Effector memory CD8-positive, alpha-beta T cell (primary cell): ENCODE data around the gene CA9.
A peak's percentile ranks its signal among the peaks of the same experiment; 100 is the strongest.

Experiments
- ATAC-seq: fragments of 150-1000 bp; cut with Tn5 transposase; replicated peaks from 2 replicates; pipeline ENCODE4 v1.10.0; 2021; ENCODE audit warnings: mild to moderate bottlenecking, moderate library complexity
- DNase-seq, 3 experiments: peaks; one replicate each; pipeline ENCODE4 v3.0.0; 2021
- H3K27ac Mint-ChIP-seq, 2 donors: one replicate each; pipeline ENCODE4 v1.8.0; 2022; ENCODE audit warnings: mild to moderate bottlenecking in 2 of 2, mixed read lengths in 2 of 2, moderate library complexity in 2 of 2
- H3K27me3 Mint-ChIP-seq, 2 donors: one replicate each; pipeline ENCODE4 v1.8.0; 2022; ENCODE audit warnings: mixed read lengths in 2 of 2
- H3K36me3 Mint-ChIP-seq: one replicate; pipeline ENCODE4 v1.8.0; 2022; ENCODE audit warnings: mild to moderate bottlenecking, moderate library complexity, mixed read lengths; ENCODE audit not compliant: insufficient read depth
- H3K4me1 Mint-ChIP-seq, 2 donors: one replicate each; pipeline ENCODE4 v1.8.0; 2022; ENCODE audit warnings: low read depth in 2 of 2, mixed read lengths in 2 of 2
- H3K4me3 Mint-ChIP-seq, 2 donors: one replicate each; pipeline ENCODE4 v1.8.0; 2022; ENCODE audit warnings: mild to moderate bottlenecking in 2 of 2, mixed read lengths in 2 of 2, moderate library complexity in 2 of 2
- H3K9me3 Mint-ChIP-seq, 2 donors: one replicate each; pipeline ENCODE4 v1.8.0; 2022; ENCODE audit warnings: mixed read lengths in 2 of 2

CA9 gene

GRCh38 chr9:35696520-35697215 lies 22.9 kb downstream of the CA9 start:
- peaks cover 4% of the 10 kb centered on the region for H3K36me3 Mint-ChIP-seq
- DNase-seq (peak; percentile 48 to 59 (median 53)), ATAC-seq (peak; percentile 96)
- peak overlapping the region; percentile 12 to 75 for H3K27ac Mint-ChIP-seq
- H3K4me1 Mint-ChIP-seq, result peaks cover 13% of the 10 kb centered on the region in 2 donors
- H3K9me3 Mint-ChIP-seq, result no peaks in the 10 kb centered on the region
- no peak overlapping the region for H3K4me3 Mint-ChIP-seq
- H3K27me3 Mint-ChIP-seq, result no peaks in the 10 kb centered on the region

GRCh38 chr9:35697486-35697885 lies 23.8 kb downstream of the CA9 start:
- Mint-ChIP-seq H3K27me3 (no peaks in the 10 kb centered on the region), H3K4me3 (no peak overlapping the region), H3K4me1 (peaks cover 11 to 13% of the 10 kb centered on the region in 2 donors), H3K9me3 (no peaks in the 10 kb centered on the region), H3K27ac (peak overlapping the region; percentile 12 to 75), H3K36me3 (peaks cover 4% of the 10 kb centered on the region)
- ATAC-seq, result no peak
- DNase-seq, result no peak

DNA sequence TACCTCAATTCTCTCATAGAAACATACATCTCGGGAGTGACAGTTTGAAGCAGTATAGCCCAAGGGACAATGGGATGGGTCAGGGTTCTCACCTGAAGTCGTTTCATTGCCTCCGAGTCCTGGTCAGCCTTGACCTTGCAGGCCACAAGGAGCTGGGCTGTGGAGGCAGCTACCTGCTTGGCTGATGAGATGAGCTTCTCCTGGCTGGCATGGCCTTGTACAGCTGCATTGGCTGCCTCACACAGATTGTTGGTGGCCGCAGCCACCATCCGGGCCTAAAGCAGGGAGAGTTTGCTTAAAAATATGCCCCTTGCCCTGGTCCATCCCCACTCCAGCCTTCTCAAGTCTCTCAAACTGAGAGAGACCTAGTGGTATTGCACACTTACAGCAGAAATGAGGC lies 24.5 kb downstream of the CA9 start:
- H3K4me3 Mint-ChIP-seq, result no peak overlapping the region
- no peaks in the 10 kb centered on the region for H3K27me3 Mint-ChIP-seq
- peaks cover 4% of the 10 kb centered on the region for H3K36me3 Mint-ChIP-seq
- no peak overlapping the region for H3K27ac Mint-ChIP-seq
- H3K9me3 Mint-ChIP-seq, result no peaks in the 10 kb centered on the region
- no peak for ATAC-seq
- H3K4me1 Mint-ChIP-seq, result peaks cover 11 to 13% of the 10 kb centered on the region in 2 donors
- DNase-seq, result no peak

- H3K9me3 Mint-ChIP-seq, result no peaks in the 10 kb centered on the region
- ATAC-seq (no peak), DNase-seq (no peak)
- no peaks in the 10 kb centered on the region for H3K27me3 Mint-ChIP-seq
- H3K4me3 Mint-ChIP-seq, result no peak overlapping the region
- peaks cover 11 to 13% of the 10 kb centered on the region in 2 donors for H3K4me1 Mint-ChIP-seq
- H3K36me3 Mint-ChIP-seq, result peaks cover 9% of the 10 kb centered on the region
- H3K27ac Mint-ChIP-seq, result no peak overlapping the region
These were observed 26.3 kb downstream of the CA9 start for GRCh38 chr9:35700031-35700430.

DNA sequence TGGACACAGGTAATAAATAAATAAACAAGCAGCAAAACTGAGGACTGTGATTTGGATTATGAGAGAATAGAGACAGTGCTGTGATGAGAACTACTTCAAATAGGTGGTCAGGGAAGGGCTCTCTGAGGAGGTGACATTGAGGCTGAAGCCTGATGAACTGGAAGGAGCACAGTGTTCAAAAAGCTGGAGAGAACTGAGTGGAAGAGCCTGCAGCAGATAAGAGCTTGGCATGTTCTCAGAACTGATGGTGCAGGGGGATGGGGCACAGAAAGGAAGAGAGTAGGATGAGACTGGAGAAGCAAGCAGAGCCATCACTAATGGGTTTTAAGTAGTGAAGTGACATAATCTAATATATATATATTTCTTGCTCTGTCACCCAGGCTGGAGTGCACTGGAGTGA lies 27.2 kb downstream of the CA9 start:
- no peak for ATAC-seq
- H3K36me3 Mint-ChIP-seq, result peaks cover 18% of the 10 kb centered on the region
- no peaks in the 10 kb centered on the region for H3K27me3 Mint-ChIP-seq
- DNase-seq, result no peak
- no peak overlapping the region for H3K4me3 Mint-ChIP-seq
- no peak overlapping the region for H3K27ac Mint-ChIP-seq
- H3K4me1 Mint-ChIP-seq, result peaks cover 11 to 13% of the 10 kb centered on the region in 2 donors
- no peaks in the 10 kb centered on the region for H3K9me3 Mint-ChIP-seq

- DNase-seq (no peak), ATAC-seq (no peak)
- Mint-ChIP-seq H3K9me3 (no peaks in the 10 kb centered on the region), H3K4me3 (no peak overlapping the region), H3K27ac (peak overlapping the region in 1 of 2 donors; percentile 44), H3K4me1 (no peaks in the 10 kb centered on the region), H3K27me3 (no peaks in the 10 kb centered on the region), H3K36me3 (peaks cover 35% of the 10 kb centered on the region)
These were observed 29.0 kb downstream of the CA9 start for GRCh38 chr9:35702696-35703095.

DNA sequence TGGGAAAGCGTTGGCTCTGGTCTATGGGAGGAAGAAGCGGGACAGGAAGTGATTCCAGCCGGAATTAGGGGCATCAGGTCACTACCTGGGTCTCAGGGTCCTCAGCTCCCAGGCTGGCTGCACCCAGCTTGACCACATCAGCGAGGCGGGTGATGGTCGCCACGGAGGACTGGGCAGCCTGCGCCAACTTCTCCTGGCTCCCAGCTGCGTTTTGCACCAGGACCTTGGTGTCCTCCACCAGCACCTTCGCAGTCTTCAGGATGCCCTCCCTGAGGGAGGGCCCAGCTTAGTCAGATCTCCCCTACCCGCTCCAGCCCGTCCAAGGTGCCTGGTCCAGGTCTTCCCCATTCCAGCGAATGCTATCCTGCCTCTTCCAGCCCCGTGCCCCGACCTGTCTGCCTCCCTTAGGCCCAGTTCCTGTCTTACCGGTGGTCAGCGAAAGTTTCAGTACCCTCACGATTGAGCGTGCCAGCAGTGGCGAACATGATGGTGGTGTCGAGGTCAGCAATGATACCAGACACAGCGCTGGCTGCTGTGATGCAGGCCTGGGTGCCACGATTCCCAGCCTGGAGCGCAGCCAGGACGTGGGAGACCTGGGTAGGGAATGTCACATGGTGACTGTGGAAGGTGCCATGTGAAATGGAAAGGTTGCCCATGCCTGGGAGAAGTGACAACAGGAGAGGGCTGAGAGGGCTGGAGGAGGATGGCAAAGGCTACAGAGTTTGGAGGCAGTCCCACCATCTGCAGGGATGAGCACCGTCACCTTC lies 30.4 kb downstream of the CA9 start:
- H3K27ac Mint-ChIP-seq, result peak overlapping the region in 1 of 2 donors; percentile 14
- ATAC-seq, result no peak
- no peaks in the 10 kb centered on the region for H3K27me3 Mint-ChIP-seq

DNA sequence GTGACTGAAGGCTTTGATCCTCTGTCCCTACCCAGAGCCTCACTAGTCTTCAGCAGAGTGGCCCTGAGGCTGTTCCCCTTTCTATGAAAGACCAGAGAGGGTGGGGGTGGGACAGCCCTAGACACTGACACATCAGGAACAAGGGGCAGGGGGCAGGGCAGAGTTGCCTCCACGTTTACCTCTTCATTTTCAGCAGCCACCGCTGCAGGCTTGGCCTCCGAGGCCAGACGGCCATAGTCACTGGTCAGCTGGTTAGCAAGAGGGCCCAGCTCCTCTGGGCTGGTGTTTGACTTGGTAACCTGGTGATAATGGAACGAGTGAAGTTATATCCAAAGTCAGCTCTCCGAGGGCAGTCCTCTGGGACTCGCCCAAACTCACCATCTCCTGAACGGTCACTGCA lies 31.6 kb downstream of the CA9 start:
- Mint-ChIP-seq H3K27ac (peak overlapping the region in 1 of 2 donors; percentile 13), H3K36me3 (peaks cover 61% of the 10 kb centered on the region), H3K9me3 (no peaks in the 10 kb centered on the region), H3K27me3 (no peaks in the 10 kb centered on the region), H3K4me3 (no peak overlapping the region), H3K4me1 (no peaks in the 10 kb centered on the region)
- ATAC-seq (no peak), DNase-seq (no peak)

More for the DNA sequence above, 30.4 kb downstream of the CA9 start:
- H3K4me1 Mint-ChIP-seq, result no peaks in the 10 kb centered on the region
- peaks cover 49% of the 10 kb centered on the region for H3K36me3 Mint-ChIP-seq
- H3K9me3 Mint-ChIP-seq, result no peaks in the 10 kb centered on the region
- no peak for DNase-seq
- no peak overlapping the region for H3K4me3 Mint-ChIP-seq

GRCh38 chr9:35705836-35706430 lies 32.2 kb downstream of the CA9 start:
- ATAC-seq, result no peak
- peak overlapping the region in 1 of 2 donors; percentile 13 for H3K27ac Mint-ChIP-seq
- peaks cover 67% of the 10 kb centered on the region for H3K36me3 Mint-ChIP-seq

GRCh38 chr9:35706951-35707350 lies 33.2 kb downstream of the CA9 start:
- Mint-ChIP-seq H3K4me3 (no peak overlapping the region), H3K27me3 (no peaks in the 10 kb centered on the region), H3K36me3 (peaks cover 77% of the 10 kb centered on the region), H3K4me1 (no peaks in the 10 kb centered on the region), H3K27ac (peak overlapping the region; percentile 48 to 58), H3K9me3 (no peaks in the 10 kb centered on the region)
- ATAC-seq (no peak), DNase-seq (no peak)

More at GRCh38 chr9:35705836-35706430, 32.2 kb downstream of the CA9 start:
- Mint-ChIP-seq H3K9me3 (no peaks in the 10 kb centered on the region), H3K4me1 (no peaks in the 10 kb centered on the region), H3K27me3 (no peaks in the 10 kb centered on the region), H3K4me3 (no peak overlapping the region)
- DNase-seq, result no peak

DNA sequence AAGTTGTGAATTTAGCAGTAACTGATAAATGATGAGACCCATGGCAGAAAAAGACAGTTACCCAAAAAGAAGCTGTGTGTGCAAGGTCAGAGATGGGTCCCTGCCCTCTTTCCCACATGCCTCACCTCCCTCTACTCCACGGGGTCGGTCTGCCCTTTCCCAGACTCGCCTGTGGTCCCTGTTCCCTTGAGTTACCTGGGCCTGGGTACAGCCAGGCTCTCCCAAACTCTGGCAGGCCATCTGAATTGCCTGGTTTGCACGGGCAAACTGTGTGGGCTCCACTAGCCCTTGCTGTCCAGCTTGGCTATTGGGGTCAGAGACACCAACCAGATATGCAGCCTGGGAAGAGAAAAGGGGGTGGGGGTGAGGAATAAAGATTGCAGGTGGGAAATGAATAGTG lies 34.4 kb downstream of the CA9 start:
- DNase-seq (no peak), ATAC-seq (no peak)
- H3K4me1 Mint-ChIP-seq, result no peaks in the 10 kb centered on the region
- no peak overlapping the region for H3K4me3 Mint-ChIP-seq
- H3K9me3 Mint-ChIP-seq, result no peaks in the 10 kb centered on the region
- H3K27me3 Mint-ChIP-seq, result no peaks in the 10 kb centered on the region
- H3K36me3 Mint-ChIP-seq, result peaks cover 89% of the 10 kb centered on the region
- peak overlapping the region in 1 of 2 donors; percentile 72 for H3K27ac Mint-ChIP-seq

- H3K4me3 Mint-ChIP-seq, result no peak overlapping the region
- H3K4me1 Mint-ChIP-seq, result peaks cover 4 to 5% of the 10 kb centered on the region in 2 donors
- DNase-seq (no peak), ATAC-seq (no peak)
- peak overlapping the region in 1 of 2 donors; percentile 55 for H3K27ac Mint-ChIP-seq
- no peaks in the 10 kb centered on the region for H3K27me3 Mint-ChIP-seq
- H3K36me3 Mint-ChIP-seq, result peaks cover 96% of the 10 kb centered on the region
- no peaks in the 10 kb centered on the region for H3K9me3 Mint-ChIP-seq
These were observed 37.2 kb downstream of the CA9 start for GRCh38 chr9:35710818-35711500.
